Astrocyte of the spinal cord (primary cell): ENCODE measurements around the gene HK1.

ENCODE experiments used
- DNase-seq: peaks from one replicate; pipeline ENCODE4 v3.0.0; 2011; ENCODE audit warnings: low read depth, low spot score
- H3K4me3 ChIP-seq: 2 replicates; pipeline ENCODE4 v1.5.1; 2011; ENCODE audit warnings: low read depth, mild to moderate bottlenecking, low read length, moderate library complexity
- CTCF ChIP-seq: IDR thresholded peaks from 2 replicates; pipeline ENCODE4 v1.5.1; 2012; ENCODE audit warnings: low read depth, mild to moderate bottlenecking, low read length, inconsistent platforms
- in situ Hi-C: cut with HindIII; loops from 2 replicates; pipeline ENCODE4 v1.10.0; 2017; ENCODE audit warnings: low sequenced_read_pairs

The HK1 gene

GRCh38 chr10:69242852-69243212, 35.5 kb upstream of the HK1 start:
- H3K4me3 ChIP-seq = no peak overlapping the region
- in situ Hi-C loops = no loop called here
- no peak for TF ChIP-seq CTCF
- DNase-seq = no peak

- DNase-seq = no peak
- no peak overlapping the region for H3K4me3 ChIP-seq
- in situ Hi-C loops = no loop called here
- TF ChIP-seq CTCF = no peak
Observed at GRCh38 chr10:69243817-69244216, 34.5 kb upstream of the HK1 start.

GRCh38 chr10:69246036-69246435, 32.3 kb upstream of the HK1 start:
- H3K4me3 ChIP-seq = no peak overlapping the region
- in situ Hi-C loops = no loop called here
- DNase-seq = no peak
- TF ChIP-seq CTCF = no peak

GRCh38 chr10:69246581-69247312, 31.5 kb upstream of the HK1 start:
- no peak overlapping the region for H3K4me3 ChIP-seq
- no peak for TF ChIP-seq CTCF
- no peak for DNase-seq
- in situ Hi-C loops = no loop called here

GRCh38 chr10:69247313-69247710, 31.0 kb upstream of the HK1 start:
- no peak for DNase-seq
- H3K4me3 ChIP-seq = no peak overlapping the region
- TF ChIP-seq CTCF = no peak
- in situ Hi-C loops = no loop called here

GRCh38 chr10:69248117-69248730, 30.1 kb upstream of the HK1 start:
- no peak for TF ChIP-seq CTCF
- no peak for DNase-seq
- no peak overlapping the region for H3K4me3 ChIP-seq
- in situ Hi-C loops = no loop called here
